Medulla oblongata (tissue), 1 donor: ENCODE results near the gene CFAP299.

Experiments
- DNase-seq: peaks from one replicate; pipeline ENCODE4 v3.0.0-alpha.2; 2015; ENCODE audit errors: extremely low spot score

Gene CFAP299

GRCh38 chr4:80507507-80507906, 172.0 kb downstream of the CFAP299 start:
- no peak for DNase-seq

DNA sequence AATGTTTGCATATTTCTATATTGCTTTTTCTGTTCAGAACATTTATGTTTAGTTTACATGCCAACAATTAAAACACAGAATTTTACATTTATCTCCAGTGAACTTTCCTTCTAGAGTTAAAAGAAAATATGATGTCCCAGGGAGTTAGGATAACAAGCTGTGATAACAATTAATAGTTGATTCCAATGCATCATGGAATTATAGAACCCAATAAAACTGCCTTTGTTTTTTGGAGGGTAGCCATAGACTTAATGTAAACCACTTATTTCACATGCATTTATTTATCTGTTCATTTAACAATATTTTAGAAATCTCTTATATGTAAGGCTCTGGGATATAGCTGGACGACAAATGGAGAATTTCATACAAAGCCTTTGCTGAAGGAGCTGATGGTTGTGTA, 180.0 kb downstream of the CFAP299 start:
- no peak for DNase-seq

DNA sequence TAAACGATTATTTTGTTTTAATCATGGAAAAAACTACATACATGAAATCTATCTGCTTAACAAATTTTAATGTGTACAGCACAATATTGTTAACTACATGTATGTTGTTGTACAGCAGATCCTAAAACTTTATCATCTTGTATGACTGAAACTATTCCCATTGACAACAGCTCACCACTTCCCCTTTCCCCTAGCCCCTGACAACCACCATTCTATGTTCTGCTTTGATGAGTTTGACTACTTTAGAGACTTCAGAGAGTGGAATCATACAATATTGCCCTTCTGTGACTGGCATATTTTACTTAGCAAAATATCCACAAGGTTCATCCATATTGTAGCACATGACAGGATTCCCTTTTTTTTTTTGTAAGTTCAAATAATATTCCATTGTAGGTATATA, 185.9 kb downstream of the CFAP299 start:
- DNase-seq = no peak

GRCh38 chr4:80526697-80527096, 191.2 kb downstream of the CFAP299 start:
- no peak for DNase-seq

DNA sequence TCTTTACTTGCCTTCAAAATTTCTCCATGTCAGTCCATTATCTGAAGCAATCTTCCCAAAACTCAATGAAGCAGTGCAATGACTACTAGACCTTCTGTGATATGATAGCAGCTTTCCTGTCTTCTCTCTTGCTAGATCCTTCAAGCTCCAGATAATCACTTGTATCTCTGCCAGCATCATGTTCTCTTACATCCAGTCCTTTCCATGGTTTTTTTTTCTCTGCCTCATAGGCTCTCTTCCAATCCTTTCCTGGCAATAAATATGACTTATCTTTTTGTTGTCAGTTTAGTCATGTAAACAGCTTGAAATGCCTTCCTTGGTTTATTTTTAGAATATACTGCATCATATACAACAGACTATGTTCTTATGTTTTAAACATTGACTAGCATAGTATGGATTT, 193.5 kb downstream of the CFAP299 start:
- no peak for DNase-seq

GRCh38 chr4:80532674-80533333, 197.3 kb downstream of the CFAP299 start:
- DNase-seq = no peak

- no peak for DNase-seq
These were observed 200.0 kb downstream of the CFAP299 start for GRCh38 chr4:80535551-80535950.

- no peak for DNase-seq
These were observed 202.9 kb downstream of the CFAP299 start for GRCh38 chr4:80538276-80538926.

DNA sequence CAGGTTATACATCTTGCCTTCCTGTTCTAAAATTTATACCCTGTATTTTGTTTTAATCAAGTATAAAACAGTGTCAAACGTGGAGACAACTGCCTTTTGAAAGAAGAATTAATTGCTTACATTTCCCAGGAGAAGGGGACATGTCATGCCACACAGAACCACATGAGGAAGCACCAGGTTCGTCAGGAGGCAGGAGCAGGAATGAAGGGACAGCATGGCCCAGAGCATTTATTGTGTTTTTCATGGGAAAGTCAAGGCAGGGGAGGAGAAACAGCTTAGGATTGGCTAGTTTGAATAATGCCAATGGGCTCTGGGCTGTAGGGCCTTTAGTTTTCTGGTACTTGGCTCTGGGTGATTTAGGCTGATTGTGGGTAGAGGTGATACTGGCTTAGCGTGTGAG, 203.7 kb downstream of the CFAP299 start:
- no peak for DNase-seq

DNA sequence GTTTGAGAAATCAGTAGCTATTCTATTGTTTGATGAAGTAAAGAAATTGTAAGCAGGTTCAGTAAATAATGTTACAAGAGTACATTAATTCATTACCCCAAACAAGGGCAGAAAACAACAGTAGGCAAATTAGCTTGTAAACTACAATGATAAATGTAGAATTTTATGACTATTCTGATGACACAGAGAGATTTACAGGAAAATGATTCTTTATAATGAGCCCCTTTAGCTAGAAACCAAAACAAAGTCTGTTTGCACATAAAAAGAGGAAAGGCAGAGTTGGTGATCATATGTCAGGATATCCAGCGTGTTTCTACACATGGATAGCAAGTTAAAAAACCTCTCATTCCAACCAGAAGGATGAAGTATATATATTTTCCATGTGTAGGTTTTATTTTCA, 204.8 kb downstream of the CFAP299 start:
- no peak for DNase-seq

- DNase-seq = no peak
These were observed 205.4 kb downstream of the CFAP299 start for GRCh38 chr4:80540785-80541469.

DNA sequence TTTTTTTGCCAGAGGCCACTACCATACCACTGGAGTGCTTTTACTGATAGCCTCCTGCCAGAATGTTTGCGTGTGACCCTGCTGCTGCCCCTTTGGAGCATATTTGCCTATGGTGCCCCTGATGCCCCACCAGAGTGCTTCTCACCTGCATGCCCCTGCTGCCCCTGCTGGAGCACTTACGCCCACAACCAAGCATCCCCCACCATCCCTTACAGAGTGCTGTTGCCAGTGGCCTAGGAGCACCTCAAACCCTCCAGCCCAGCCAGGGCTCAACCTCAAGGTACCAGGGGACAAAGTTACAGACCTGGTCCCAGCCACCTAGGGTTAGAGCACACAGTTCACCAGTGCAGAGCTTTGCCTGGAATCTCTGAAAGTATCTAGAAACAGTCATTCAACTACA, 207.2 kb downstream of the CFAP299 start:
- no peak for DNase-seq

GRCh38 chr4:80560337-80560736, 224.8 kb downstream of the CFAP299 start:
- no peak for DNase-seq

- no peak for DNase-seq
These were observed 230.8 kb downstream of the CFAP299 start for GRCh38 chr4:80566203-80566872.

- no peak for DNase-seq
These were observed 233.4 kb downstream of the CFAP299 start for GRCh38 chr4:80568891-80569290.

DNA sequence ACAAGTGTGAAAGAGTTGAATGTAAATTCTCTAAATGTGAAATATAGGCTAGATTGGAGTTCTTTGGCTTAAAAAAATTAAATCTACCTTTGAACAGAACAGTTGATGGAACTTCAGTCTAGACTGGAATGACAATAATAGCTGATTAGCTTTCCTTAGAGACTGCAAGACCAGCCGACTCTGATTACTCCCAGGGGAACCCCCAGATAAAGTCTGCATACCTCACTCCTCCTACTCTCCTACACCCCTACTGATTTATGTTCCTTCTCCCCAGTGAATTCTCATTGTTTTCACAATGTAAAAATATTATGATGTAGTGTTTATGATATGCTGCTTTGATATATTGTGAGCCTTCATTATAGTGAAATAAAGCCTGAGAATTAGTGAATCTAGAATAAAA, 241.3 kb downstream of the CFAP299 start:
- DNase-seq = no peak

GRCh38 chr4:80578001-80578400, 242.5 kb downstream of the CFAP299 start:
- DNase-seq = no peak

DNA sequence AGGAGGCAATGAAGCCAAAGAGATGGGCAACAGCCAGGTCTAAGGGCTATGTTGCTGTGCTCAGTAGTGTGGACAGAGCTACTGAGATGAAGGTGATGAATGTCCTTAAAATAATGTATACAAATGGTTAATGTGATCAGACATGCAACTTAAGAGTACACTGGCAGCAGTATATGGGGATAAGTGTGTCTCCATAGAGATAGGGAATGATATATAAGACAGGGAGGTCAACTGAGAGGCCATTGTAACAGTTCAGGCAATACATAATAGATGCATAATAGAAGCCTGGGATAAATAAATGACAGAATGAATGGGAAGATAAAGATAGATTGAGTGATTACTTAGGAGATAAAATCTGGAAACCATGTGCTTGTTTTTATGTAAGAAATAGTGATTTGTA, 250.0 kb downstream of the CFAP299 start:
- no peak for DNase-seq

DNA sequence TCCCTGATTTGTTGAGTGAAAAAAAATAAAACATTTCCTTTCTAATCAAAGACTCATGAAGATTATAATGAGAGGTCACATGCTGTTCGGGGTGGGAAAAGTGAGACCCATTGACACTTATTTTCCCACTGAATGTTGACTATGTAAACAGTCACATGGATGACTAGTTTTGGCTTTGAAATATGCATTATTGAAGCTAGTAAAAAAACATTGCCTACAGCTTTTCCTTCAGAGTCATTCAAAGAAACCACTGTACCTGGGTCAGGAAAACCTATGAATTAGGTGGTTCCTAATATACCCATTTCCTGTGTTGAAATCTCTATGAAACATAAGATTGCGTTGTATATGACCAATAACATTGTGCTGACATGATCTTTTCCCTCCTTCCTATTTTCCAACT, 251.2 kb downstream of the CFAP299 start:
- DNase-seq = no peak

GRCh38 chr4:80587871-80588385, 252.4 kb downstream of the CFAP299 start:
- DNase-seq = no peak

GRCh38 chr4:80592950-80593349, 257.4 kb downstream of the CFAP299 start:
- no peak for DNase-seq

- DNase-seq = no peak
These were observed 259.2 kb downstream of the CFAP299 start for GRCh38 chr4:80594701-80595100.
